A673 (cell line): ENCODE measurements around the gene NIT1. TPM values are rescaled to one million over a fixed set of nuclear protein-coding genes. Genes with fewer than 3 reads are reported as not detected.

ENCODE experiments used
- BruUV-seq: library from RNA; stranded (reverse); fragments of 400-500 nt; replicated peaks from 2 replicates; lab custom pipeline; 2021; lab: Mats Ljungman, UMichigan
- CTCF ChIA-PET: fragments of 300-600 bp; sonication (Branson Sonifier 250); formaldehyde crosslinking; loops from one replicate; lab custom pipeline; 2022; ENCODE audit warnings: antibody characterized with exemption; lab: Charles Lee
- POLR2A ChIA-PET: fragments of 300-600 bp; sonication (Branson Sonifier 250); formaldehyde crosslinking; loops from one replicate; lab custom pipeline; 2022; ENCODE audit warnings: antibody characterized with exemption; ENCODE audit not compliant: low non-redundant PET; lab: Charles Lee
- DNase-seq: peaks from one replicate; pipeline ENCODE4 v3.0.0-alpha.2; 2015; ENCODE audit warnings: low spot score
- H3K27ac ChIP-seq: fragments of 200-600 bp; sonication (generic); 2 replicates; pipeline ENCODE4 v1.5.1; 2016; ENCODE audit warnings: mixed run types, low read depth, mild to moderate bottlenecking, mixed read lengths, antibody characterized with exemption, low read length; ENCODE audit not compliant: poor library complexity, severe bottlenecking
- H3K27me3 ChIP-seq: fragments of 200-600 bp; sonication (generic); replicated peaks from 2 replicates; pipeline ENCODE4 v1.6.1; 2017; ENCODE audit warnings: mixed run types, low read depth, mild to moderate bottlenecking, mixed read lengths, antibody characterized with exemption, low read length; ENCODE audit not compliant: insufficient read depth, poor library complexity
- H3K36me3 ChIP-seq: fragments of 200-600 bp; sonication (generic); 2 replicates; pipeline ENCODE4 v1.6.1; 2016; ENCODE audit warnings: mixed run types, mild to moderate bottlenecking, mixed read lengths, antibody characterized with exemption, low read length; ENCODE audit not compliant: insufficient read depth, poor library complexity, severe bottlenecking
- H3K4me1 ChIP-seq: fragments of 200-600 bp; sonication (generic); 2 replicates; pipeline ENCODE4 v1.6.1; 2017; ENCODE audit warnings: mixed run types, mild to moderate bottlenecking, mixed read lengths, antibody characterized with exemption, low read length; ENCODE audit not compliant: insufficient read depth, poor library complexity, severe bottlenecking
- H3K4me3 ChIP-seq: fragments of 200-600 bp; sonication (generic); 2 replicates; pipeline ENCODE4 v1.5.1; 2016; ENCODE audit warnings: low read depth, mixed run types, mild to moderate bottlenecking, mixed read lengths, low read length; ENCODE audit not compliant: poor library complexity, severe bottlenecking
- H3K9me3 ChIP-seq: fragments of 200-600 bp; sonication (generic); 2 replicates; pipeline ENCODE4 v1.6.1; 2016; ENCODE audit warnings: mixed run types, low read depth, mild to moderate bottlenecking, mixed read lengths, antibody characterized with exemption, low read length; ENCODE audit not compliant: poor library complexity, severe bottlenecking
- CTCF ChIP-seq: fragments of 300-800, 200-600 bp; sonication (generic); conservative IDR thresholded peaks from 2 replicates; pipeline ENCODE4 v1.5.1; 2017; ENCODE audit warnings: low read depth, mild to moderate bottlenecking, antibody characterized with exemption, low read length, moderate library complexity, mixed read lengths
- EZH2 ChIP-seq: fragments of 200-600 bp; sonication (generic); IDR thresholded peaks from 2 replicates; pipeline ENCODE4 v1.6.1; 2017; ENCODE audit warnings: borderline replicate concordance, low read depth, mild to moderate bottlenecking, mixed read lengths, antibody characterized with exemption, low read length; ENCODE audit not compliant: poor library complexity, severe bottlenecking
- intact Hi-C: fragments of 100-400 bp; cut with micrococcal nuclease; formaldehyde crosslinking; loops from one replicate; pipeline ENCODE4 v1.10.0; 2022; ENCODE audit not compliant: unreplicated experiment
- total RNA-seq: library from RNA; stranded (reverse); gene quantifications from 2 replicates; pipeline ENCODE4 v1.2.3, GENCODE V29; 2021

Gene NIT1
- total RNA-seq, 1 experiment from 2014 or later, result 29.3 TPM

GRCh38 chr1:161079436-161080110 lies 38.3 kb upstream of the NIT1 start:
- H3K36me3 ChIP-seq, result no peaks in the 10 kb centered on the region
- intact Hi-C loops, result no loop called here
- no TSS peak for BruUV-seq
- TF ChIP-seq CTCF (no peak), EZH2 (no peak)
- no peaks in the 10 kb centered on the region for H3K27me3 ChIP-seq
- H3K27ac ChIP-seq, result no peak overlapping the region
- CTCF ChIA-PET, result no interaction called here
- H3K4me3 ChIP-seq, result no peak overlapping the region
- H3K9me3 ChIP-seq, result no peaks in the 10 kb centered on the region
- no peaks in the 10 kb centered on the region for H3K4me1 ChIP-seq
- no peak for DNase-seq
- POLR2A ChIA-PET, result no interaction called here

GRCh38 chr1:161080441-161081405 lies 37.2 kb upstream of the NIT1 start:
- ChIA-PET POLR2A (no interaction called here), CTCF (no interaction called here)
- no peak overlapping the region for H3K4me3 ChIP-seq
- H3K4me1 ChIP-seq, result no peaks in the 10 kb centered on the region
- DNase-seq, result no peak
- no peaks in the 10 kb centered on the region for H3K27me3 ChIP-seq
- intact Hi-C loops, result no loop called here
- TF ChIP-seq CTCF (no peak), EZH2 (no peak)
- no peak overlapping the region for H3K27ac ChIP-seq
- no peaks in the 10 kb centered on the region for H3K9me3 ChIP-seq
- no peaks in the 10 kb centered on the region for H3K36me3 ChIP-seq
- BruUV-seq, result no TSS peak

GRCh38 chr1:161081519-161081918 lies 36.4 kb upstream of the NIT1 start:
- Histone ChIP-seq H3K27me3 (no peaks in the 10 kb centered on the region), H3K4me1 (no peaks in the 10 kb centered on the region), H3K36me3 (no peaks in the 10 kb centered on the region), H3K4me3 (no peak overlapping the region), H3K9me3 (no peaks in the 10 kb centered on the region), H3K27ac (no peak overlapping the region)
- ChIA-PET CTCF (no interaction called here), POLR2A (no interaction called here)
- DNase-seq, result no peak
- no TSS peak for BruUV-seq
- no peak for TF ChIP-seq CTCF
- intact Hi-C loops, result no loop called here
